Ascending aorta (tissue), 2 donors: Measurements from ENCODE around the gene FANCC. TPM values are rescaled to one million over a fixed set of nuclear protein-coding genes. Genes with fewer than 3 reads are reported as not detected.

Source experiments
- DNase-seq, 2 donors: peaks; one replicate each; pipeline ENCODE4 v3.0.0-alpha.2; 2019; ENCODE audit warnings: low spot score in 2 of 2
- H3K27ac ChIP-seq, 2 donors: fragments of 200-600 bp; sonication (generic); one replicate each; pipeline ENCODE4 v1.5.1; 2016 to 2017; ENCODE audit warnings: mild to moderate bottlenecking in 1 of 2
- H3K27me3 ChIP-seq: fragments of 200-600 bp; sonication (generic); one replicate; pipeline ENCODE4 v1.5.1; 2017
- H3K36me3 ChIP-seq, 2 donors: fragments of 200-600 bp; sonication (generic); one replicate each; pipeline ENCODE4 v1.5.1; 2016
- H3K4me1 ChIP-seq, 2 donors: fragments of 200-600 bp; sonication (generic); one replicate each; pipeline ENCODE4 v1.5.1; 2016 to 2017; ENCODE audit warnings: mild to moderate bottlenecking in 1 of 2
- H3K4me3 ChIP-seq, 2 donors: fragments of 200-600 bp; sonication (generic); one replicate each; pipeline ENCODE4 v1.5.1; 2016 to 2017; ENCODE audit warnings: mild to moderate bottlenecking in 1 of 2
- H3K9me3 ChIP-seq, 2 donors: fragments of 200-600 bp; sonication (generic); one replicate each; pipeline ENCODE4 v1.5.1; 2016
- intact Hi-C: fragments of 100-400 bp; cut with DNase I; formaldehyde crosslinking; loops from one replicate; pipeline ENCODE4 v1.15.1; 2023
- total RNA-seq: library from RNA; depleted of rRNA; stranded (reverse); fragments of >200 nt; gene quantifications from one replicate; pipeline ENCODE4 v1.1.0, GENCODE V29; 2016
- TF ChIP-seq, protein P1 (sequence below), 3 experiments: fragments of 200-600 bp in 2 of 3; fragments of 450-650 bp in 1 of 3; sonication (generic) in 2 of 3; IDR thresholded peaks; one replicate each; pipeline ENCODE4 v1.5.1; 2016 to 2019; ENCODE audit warnings: antibody characterized with exemption in 3 of 3, mild to moderate bottlenecking in 1 of 3, moderate library complexity in 1 of 3

FANCC gene
- total RNA-seq, 1 donor from 2014 or later: 0.64 TPM

GRCh38 chr9:95124582-95125367 is 192.7 kb downstream of the FANCC start:
- H3K9me3 ChIP-seq: no peaks in the 10 kb centered on the region
- no peaks in the 10 kb centered on the region for H3K36me3 ChIP-seq
- intact Hi-C loops: loop anchor here (5.0 kb wide), 2 partner anchors 342 to 397 kb away; partner anchors contain the start of gene AOPEP
- peak in 1 of 2 donors; percentile 64 for DNase-seq
- peak overlapping the region in 1 of 2 donors; percentile 58 for H3K27ac ChIP-seq
- no peak overlapping the region for H3K4me3 ChIP-seq
- H3K27me3 ChIP-seq: no peaks in the 10 kb centered on the region
- peaks cover 9 to 24% of the 10 kb centered on the region in 2 donors for H3K4me1 ChIP-seq
- TF ChIP-seq, protein P1, sequence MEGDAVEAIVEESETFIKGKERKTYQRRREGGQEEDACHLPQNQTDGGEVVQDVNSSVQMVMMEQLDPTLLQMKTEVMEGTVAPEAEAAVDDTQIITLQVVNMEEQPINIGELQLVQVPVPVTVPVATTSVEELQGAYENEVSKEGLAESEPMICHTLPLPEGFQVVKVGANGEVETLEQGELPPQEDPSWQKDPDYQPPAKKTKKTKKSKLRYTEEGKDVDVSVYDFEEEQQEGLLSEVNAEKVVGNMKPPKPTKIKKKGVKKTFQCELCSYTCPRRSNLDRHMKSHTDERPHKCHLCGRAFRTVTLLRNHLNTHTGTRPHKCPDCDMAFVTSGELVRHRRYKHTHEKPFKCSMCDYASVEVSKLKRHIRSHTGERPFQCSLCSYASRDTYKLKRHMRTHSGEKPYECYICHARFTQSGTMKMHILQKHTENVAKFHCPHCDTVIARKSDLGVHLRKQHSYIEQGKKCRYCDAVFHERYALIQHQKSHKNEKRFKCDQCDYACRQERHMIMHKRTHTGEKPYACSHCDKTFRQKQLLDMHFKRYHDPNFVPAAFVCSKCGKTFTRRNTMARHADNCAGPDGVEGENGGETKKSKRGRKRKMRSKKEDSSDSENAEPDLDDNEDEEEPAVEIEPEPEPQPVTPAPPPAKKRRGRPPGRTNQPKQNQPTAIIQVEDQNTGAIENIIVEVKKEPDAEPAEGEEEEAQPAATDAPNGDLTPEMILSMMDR (IDR thresholded peaks at IDR 0.05): peak in 2 of 3 experiments; percentile 26 to 42

- DNase-seq: peak in 1 of 2 donors; percentile 56
These were observed 196.6 kb downstream of the FANCC start for GRCh38 chr9:95120781-95121370.

DNA sequence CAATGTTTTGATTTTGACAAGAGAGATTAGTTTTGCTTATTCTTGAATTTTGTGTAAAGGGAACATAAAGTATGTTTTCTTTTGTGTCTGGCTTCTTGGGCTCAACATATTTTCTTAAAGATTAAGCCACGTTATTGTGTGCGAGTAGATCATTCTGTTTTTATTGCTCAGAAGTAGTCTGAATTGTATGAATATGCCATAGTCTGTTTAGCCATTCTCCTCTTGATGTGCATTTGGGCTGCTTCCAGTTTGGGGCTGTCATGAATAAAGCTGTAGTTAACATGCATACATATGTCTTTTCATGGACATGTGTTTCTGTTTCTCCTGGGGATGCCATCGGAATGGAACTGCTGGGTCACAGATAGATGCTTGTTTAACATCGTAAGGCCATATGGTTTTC is 198.9 kb downstream of the FANCC start:
- intact Hi-C loops: loop anchor here (5.0 kb wide), 1 partner anchor 251 kb away; no protein-coding TSS in a partner anchor
- H3K4me1 ChIP-seq: peaks cover 12 to 43% of the 10 kb centered on the region in 2 donors
- H3K4me3 ChIP-seq: no peak overlapping the region
- TF ChIP-seq, protein P1 (IDR thresholded peaks at IDR 0.05): no peak
- DNase-seq: peak in 1 of 2 donors; percentile 64
- H3K27me3 ChIP-seq: no peaks in the 10 kb centered on the region
- peaks cover 3 to 5% of the 10 kb centered on the region in 2 donors for H3K36me3 ChIP-seq
- no peaks in the 10 kb centered on the region for H3K9me3 ChIP-seq
- peak overlapping the region; percentile 59 to 75 for H3K27ac ChIP-seq

More at GRCh38 chr9:95120781-95121370, 196.6 kb downstream of the FANCC start:
- Histone ChIP-seq H3K4me1 (peaks cover 8 to 44% of the 10 kb centered on the region in 2 donors), H3K36me3 (no peaks in the 10 kb centered on the region), H3K4me3 (no peak overlapping the region), H3K27me3 (no peaks in the 10 kb centered on the region), H3K27ac (peak overlapping the region; percentile 43 to 44), H3K9me3 (no peaks in the 10 kb centered on the region)
- TF ChIP-seq, protein P1 (IDR thresholded peaks at IDR 0.05): peak in 1 of 3 experiments; percentile 6
- intact Hi-C loops: loop anchor here (2.0 kb wide), 1 partner anchor 16 kb away; no protein-coding TSS in a partner anchor

DNA sequence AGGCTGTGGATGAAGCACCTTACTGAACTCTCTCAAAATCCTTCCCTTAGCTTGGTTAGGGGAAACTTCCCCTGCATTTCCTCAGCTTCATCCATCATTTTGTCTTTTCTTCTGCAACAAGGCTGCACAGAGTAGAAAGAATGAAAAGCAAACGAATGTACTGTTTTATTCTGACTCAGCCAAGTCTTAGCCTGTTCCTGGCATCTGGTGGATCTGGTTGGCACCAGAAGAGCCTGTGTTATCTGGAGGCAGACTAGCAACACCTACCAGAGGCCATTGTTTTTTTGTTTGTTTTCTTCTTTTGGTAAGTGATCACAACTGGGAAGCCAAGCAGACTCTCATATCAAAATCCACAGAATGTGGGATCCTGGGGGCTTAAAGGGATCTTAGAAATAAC is 200.7 kb downstream of the FANCC start:
- Histone ChIP-seq H3K36me3 (peaks cover 17 to 22% of the 10 kb centered on the region in 2 donors), H3K27me3 (no peaks in the 10 kb centered on the region), H3K4me1 (peaks cover 12 to 43% of the 10 kb centered on the region in 2 donors), H3K9me3 (no peaks in the 10 kb centered on the region), H3K27ac (peak overlapping the region; percentile 59 to 75), H3K4me3 (no peak overlapping the region)
- DNase-seq: peak in 1 of 2 donors; percentile 70
- TF ChIP-seq, protein P1 (IDR thresholded peaks at IDR 0.05): no peak
- intact Hi-C loops: loop anchor here (5.0 kb wide), 1 partner anchor 250 kb away; no protein-coding TSS in a partner anchor

- DNase-seq: peak in 1 of 2 donors; percentile 59
- peak overlapping the region; percentile 59 to 75 for H3K27ac ChIP-seq
- TF ChIP-seq, protein P1 (IDR thresholded peaks at IDR 0.05): peak in 2 of 3 experiments; percentile 20 to 36
These were observed 201.3 kb downstream of the FANCC start for GRCh38 chr9:95116002-95116807.

More at GRCh38 chr9:95116002-95116807, 201.3 kb downstream of the FANCC start:
- intact Hi-C loops: loop anchor here (5.0 kb wide), 1 partner anchor 249 kb away; no protein-coding TSS in a partner anchor
- Histone ChIP-seq H3K9me3 (no peaks in the 10 kb centered on the region), H3K36me3 (peaks cover 23 to 28% of the 10 kb centered on the region in 2 donors), H3K27me3 (no peaks in the 10 kb centered on the region), H3K4me1 (peaks cover 12 to 43% of the 10 kb centered on the region in 2 donors), H3K4me3 (no peak overlapping the region)
